ENCODE results near the gene EXOC4.

The EXOC4 gene

DNA sequence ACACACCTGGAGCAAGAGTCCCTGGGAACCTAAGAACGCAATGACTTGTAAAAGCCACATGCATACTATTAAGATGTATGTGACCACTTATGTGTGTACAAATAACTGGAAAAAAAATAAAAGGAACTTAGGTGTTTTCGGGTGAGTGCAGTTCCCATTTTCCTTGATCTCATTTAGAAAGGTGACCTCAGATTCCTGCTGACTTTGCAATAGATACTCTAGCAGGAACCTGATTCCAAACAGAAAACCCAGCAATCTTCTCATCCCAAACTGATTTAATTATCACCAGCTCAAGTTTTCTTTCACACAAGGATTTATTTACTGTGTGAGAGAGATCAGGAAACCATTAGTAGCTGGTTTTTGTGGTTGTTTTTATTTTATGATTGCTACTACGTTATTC lies 817.8 kb downstream of the EXOC4 start:
- H3K23ac ChIP-seq (ENCODE audit: low read depth, low read length, poor library complexity), result no peak overlapping the region
- no peaks in the 10 kb centered on the region for H3K79me1 ChIP-seq (ENCODE audit: low read depth, low read length)
- peaks cover 0 to 1% of the 10 kb centered on the region in 2 donors for H3K9me3 ChIP-seq (replicated peaks in 1 of 2; ENCODE audit: control insufficient read depth in 2 of 2, insufficient read depth in 1 of 2, low read depth in 1 of 2, low read length in 2 of 2)
- no peak overlapping the region for H3K18ac ChIP-seq (ENCODE audit: low read length)
- no peak overlapping the region for H4K8ac ChIP-seq (ENCODE audit: low read depth, low read length)
- H3K4me1 ChIP-seq (ENCODE audit: control insufficient read depth in 2 of 2, insufficient read depth in 1 of 2, low read depth in 1 of 2, low read length in 2 of 2), result no peaks in the 10 kb centered on the region
- no peak overlapping the region for H2BK15ac ChIP-seq (ENCODE audit: low read length)
- H3K4ac ChIP-seq (ENCODE audit: low read length), result no peak overlapping the region
- no peak overlapping the region for H3K9ac ChIP-seq (ENCODE audit: low read depth, low read length, poor library complexity)
- H3K4me3 ChIP-seq (ENCODE audit: low read length in 2 of 2), result no peak overlapping the region
- no peaks in the 10 kb centered on the region for H3K27me3 ChIP-seq (ENCODE audit: control insufficient read depth in 3 of 3, insufficient read depth in 3 of 3, low read depth in 1 of 3, low read length in 3 of 3)
- H2BK5ac ChIP-seq (ENCODE audit: low read length), result no peak overlapping the region
- no peak overlapping the region for H3K14ac ChIP-seq (ENCODE audit: low read length)
- H3K36me3 ChIP-seq (replicated peaks in 1 of 2; ENCODE audit: control insufficient read depth in 2 of 2, insufficient read depth in 2 of 2, low read length in 2 of 2), result no peaks in the 10 kb centered on the region
- no peak overlapping the region for H2BK120ac ChIP-seq (ENCODE audit: low read depth, low read length)
- no peak overlapping the region for H3K4me2 ChIP-seq (ENCODE audit: insufficient read depth, low read length, poor library complexity, severe bottlenecking)
- no peak overlapping the region for H4K91ac ChIP-seq (ENCODE audit: low read depth, low read length, poor library complexity)
- DNase-seq (ENCODE audit: low spot score), result no peak
- no CpG with 5 or more reads among the region's 3 CpGs for WGBS, 2 donors (ENCODE audit: extremely low coverage in 2 of 2, insufficient read length in 2 of 2, insufficient replicate concordance in 1 of 2)
- no peak overlapping the region for H2BK12ac ChIP-seq (ENCODE audit: low read length)
- no peak overlapping the region for H3K27ac ChIP-seq (replicated peaks; ENCODE audit: low read length)
- no peak overlapping the region for H2AK5ac ChIP-seq (ENCODE audit: low read depth, low read length)
- no peak overlapping the region for H2AFZ ChIP-seq (ENCODE audit: low read length)

DNA sequence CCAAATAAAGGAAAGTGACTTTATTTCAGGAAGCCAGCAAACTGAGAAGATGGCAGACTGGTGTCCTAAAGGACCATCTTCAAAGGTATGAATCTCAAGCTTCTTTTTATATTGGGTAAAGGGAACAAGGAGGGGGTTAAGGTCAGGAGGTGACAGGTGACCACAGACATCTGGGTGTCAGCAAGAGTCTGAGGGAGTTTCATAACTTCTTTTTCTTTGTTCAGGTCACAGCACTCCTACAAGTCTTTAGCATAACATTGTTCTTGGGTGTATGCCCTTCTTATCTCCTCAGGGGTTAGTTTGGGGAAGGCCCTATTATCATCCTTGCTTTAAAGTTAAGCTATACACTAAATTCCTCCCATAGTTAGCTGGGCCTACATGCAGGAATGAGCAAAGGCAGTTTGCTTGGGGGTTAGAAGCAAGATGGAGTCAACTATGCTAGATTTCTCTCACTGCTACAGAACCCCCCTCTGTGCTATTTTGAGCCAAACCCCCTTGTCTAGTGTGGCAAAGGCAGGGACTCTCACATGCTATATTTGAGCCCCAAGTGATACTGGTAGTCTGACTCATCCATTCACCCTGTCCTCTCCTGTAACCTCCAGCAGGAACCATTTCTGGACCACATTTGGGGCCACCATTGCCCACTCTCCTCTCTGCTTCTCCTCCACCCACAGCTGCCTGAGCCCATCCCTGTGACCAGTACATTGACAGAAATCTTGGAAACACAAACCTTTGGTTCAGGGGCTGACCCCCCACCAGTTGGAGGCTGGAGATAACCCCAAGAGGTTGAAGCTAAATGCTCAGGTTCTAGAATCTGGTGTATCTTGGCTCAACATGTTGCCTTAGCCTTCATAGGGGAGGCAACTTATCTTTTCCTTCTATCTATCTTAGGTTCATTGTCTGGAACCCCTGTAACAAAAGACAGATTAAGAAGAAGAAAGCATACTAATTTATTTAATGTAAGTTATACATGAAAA lies 818.8 kb downstream of the EXOC4 start:
- no peak for DNase-seq (ENCODE audit: low spot score)
- H3K36me3 ChIP-seq (replicated peaks in 1 of 2; ENCODE audit: control insufficient read depth in 2 of 2, insufficient read depth in 2 of 2, low read length in 2 of 2), result no peaks in the 10 kb centered on the region
- no peak overlapping the region for H2BK5ac ChIP-seq (ENCODE audit: low read length)
- no peak overlapping the region for H2BK12ac ChIP-seq (ENCODE audit: low read length)
- no peak overlapping the region for H3K14ac ChIP-seq (ENCODE audit: low read length)
- H3K27ac ChIP-seq (replicated peaks; ENCODE audit: low read length), result no peak overlapping the region
- no peak overlapping the region for H2AK5ac ChIP-seq (ENCODE audit: low read depth, low read length)
- no peaks in the 10 kb centered on the region for H3K27me3 ChIP-seq (ENCODE audit: control insufficient read depth in 3 of 3, insufficient read depth in 3 of 3, low read depth in 1 of 3, low read length in 3 of 3)
- H4K8ac ChIP-seq (ENCODE audit: low read depth, low read length), result no peak overlapping the region
- H3K4me1 ChIP-seq (ENCODE audit: control insufficient read depth in 2 of 2, insufficient read depth in 1 of 2, low read depth in 1 of 2, low read length in 2 of 2), result no peaks in the 10 kb centered on the region
- H2AFZ ChIP-seq (ENCODE audit: low read length), result no peak overlapping the region
- no peaks in the 10 kb centered on the region for H3K79me1 ChIP-seq (ENCODE audit: low read depth, low read length)
- H3K4ac ChIP-seq (ENCODE audit: low read length), result no peak overlapping the region
- no peak overlapping the region for H3K4me2 ChIP-seq (ENCODE audit: insufficient read depth, low read length, poor library complexity, severe bottlenecking)
- no peak overlapping the region for H3K4me3 ChIP-seq (ENCODE audit: low read length in 2 of 2)
- no peak overlapping the region for H2BK120ac ChIP-seq (ENCODE audit: low read depth, low read length)
- H3K9me3 ChIP-seq (replicated peaks in 1 of 2; ENCODE audit: control insufficient read depth in 2 of 2, insufficient read depth in 1 of 2, low read depth in 1 of 2, low read length in 2 of 2), result peaks cover 0 to 4% of the 10 kb centered on the region in 2 donors
- no peak overlapping the region for H2BK15ac ChIP-seq (ENCODE audit: low read length)
- no peak overlapping the region for H3K23ac ChIP-seq (ENCODE audit: low read depth, low read length, poor library complexity)
- H4K91ac ChIP-seq (ENCODE audit: low read depth, low read length, poor library complexity), result no peak overlapping the region
- no peak overlapping the region for H3K9ac ChIP-seq (ENCODE audit: low read depth, low read length, poor library complexity)
- H3K18ac ChIP-seq (ENCODE audit: low read length), result no peak overlapping the region

DNA sequence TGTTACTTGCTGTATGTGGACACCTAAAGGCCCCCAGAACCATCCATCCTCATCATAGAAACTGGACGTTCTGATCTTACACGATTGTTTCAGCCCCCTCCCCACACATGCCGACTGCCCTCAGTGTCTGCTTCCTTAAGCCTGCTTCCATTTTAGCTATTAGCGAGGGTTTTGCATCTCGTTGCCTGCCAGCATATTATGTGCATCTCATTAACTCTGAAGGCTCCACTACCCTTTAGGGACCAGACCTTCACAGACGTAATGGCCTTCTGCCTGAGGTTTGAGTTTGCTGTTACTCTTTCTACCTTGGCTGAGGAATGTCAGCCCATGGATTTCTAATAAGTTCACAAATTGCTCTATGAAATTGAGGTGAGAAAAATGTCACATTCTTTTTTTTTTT lies 820.4 kb downstream of the EXOC4 start:
- Histone ChIP-seq H3K4ac (ENCODE audit: low read length) (no peak overlapping the region), H3K9ac (ENCODE audit: low read depth, low read length, poor library complexity) (no peak overlapping the region), H4K91ac (ENCODE audit: low read depth, low read length, poor library complexity) (no peak overlapping the region), H2AFZ (ENCODE audit: low read length) (no peak overlapping the region), H3K79me1 (ENCODE audit: low read depth, low read length) (no peaks in the 10 kb centered on the region), H3K9me3 (replicated peaks in 1 of 2; ENCODE audit: control insufficient read depth in 2 of 2, insufficient read depth in 1 of 2, low read depth in 1 of 2, low read length in 2 of 2) (peaks cover 4 to 6% of the 10 kb centered on the region in 2 donors), H2AK5ac (ENCODE audit: low read depth, low read length) (no peak overlapping the region), H2BK15ac (ENCODE audit: low read length) (no peak overlapping the region), H3K4me2 (ENCODE audit: insufficient read depth, low read length, poor library complexity, severe bottlenecking) (no peak overlapping the region), H3K36me3 (replicated peaks in 1 of 2; ENCODE audit: control insufficient read depth in 2 of 2, insufficient read depth in 2 of 2, low read length in 2 of 2) (no peaks in the 10 kb centered on the region), H2BK5ac (ENCODE audit: low read length) (no peak overlapping the region), H2BK120ac (ENCODE audit: low read depth, low read length) (no peak overlapping the region), H3K27ac (replicated peaks; ENCODE audit: low read length) (no peak overlapping the region), H3K23ac (ENCODE audit: low read depth, low read length, poor library complexity) (no peak overlapping the region), H2BK12ac (ENCODE audit: low read length) (no peak overlapping the region), H4K8ac (ENCODE audit: low read depth, low read length) (no peak overlapping the region), H3K18ac (ENCODE audit: low read length) (no peak overlapping the region), H3K27me3 (ENCODE audit: control insufficient read depth in 3 of 3, insufficient read depth in 3 of 3, low read depth in 1 of 3, low read length in 3 of 3) (no peaks in the 10 kb centered on the region), H3K4me1 (ENCODE audit: control insufficient read depth in 2 of 2, insufficient read depth in 1 of 2, low read depth in 1 of 2, low read length in 2 of 2) (peaks cover 0 to 10% of the 10 kb centered on the region in 2 donors), H3K4me3 (ENCODE audit: low read length in 2 of 2) (no peak overlapping the region), H3K14ac (ENCODE audit: low read length) (no peak overlapping the region)
- no CpG with 5 or more reads among the region's 6 CpGs for WGBS, 2 donors (ENCODE audit: extremely low coverage in 2 of 2, insufficient read length in 2 of 2, insufficient replicate concordance in 1 of 2)
- DNase-seq (ENCODE audit: low spot score), result no peak

DNA sequence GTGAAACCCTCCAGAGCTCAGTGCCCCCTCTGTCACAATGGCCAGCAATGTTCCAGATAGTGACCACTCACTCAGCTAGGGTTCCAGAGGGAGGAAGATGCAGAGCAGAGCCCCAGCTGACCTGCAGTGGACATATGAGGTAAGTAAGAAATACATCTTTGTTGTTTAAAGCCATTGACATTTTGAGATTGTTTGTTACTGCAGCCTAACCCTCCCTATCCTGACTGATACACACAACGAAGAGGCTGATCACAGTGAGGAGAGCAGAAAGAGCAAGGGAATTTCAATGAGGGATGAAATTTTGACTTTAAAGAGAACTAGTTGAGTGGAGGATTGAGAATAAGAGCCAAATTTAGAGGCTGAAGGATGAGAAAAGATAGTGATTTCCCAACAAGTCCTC lies 822.9 kb downstream of the EXOC4 start:
- Histone ChIP-seq H2AK5ac (ENCODE audit: low read depth, low read length) (no peak overlapping the region), H3K4me2 (ENCODE audit: insufficient read depth, low read length, poor library complexity, severe bottlenecking) (no peak overlapping the region), H3K9me3 (replicated peaks in 1 of 2; ENCODE audit: control insufficient read depth in 2 of 2, insufficient read depth in 1 of 2, low read depth in 1 of 2, low read length in 2 of 2) (peaks cover 4 to 6% of the 10 kb centered on the region in 2 donors), H2AFZ (ENCODE audit: low read length) (no peak overlapping the region), H4K91ac (ENCODE audit: low read depth, low read length, poor library complexity) (no peak overlapping the region), H3K4me1 (ENCODE audit: control insufficient read depth in 2 of 2, insufficient read depth in 1 of 2, low read depth in 1 of 2, low read length in 2 of 2) (peaks cover 0 to 10% of the 10 kb centered on the region in 2 donors), H3K79me1 (ENCODE audit: low read depth, low read length) (no peaks in the 10 kb centered on the region), H3K36me3 (replicated peaks in 1 of 2; ENCODE audit: control insufficient read depth in 2 of 2, insufficient read depth in 2 of 2, low read length in 2 of 2) (no peaks in the 10 kb centered on the region), H2BK12ac (ENCODE audit: low read length) (no peak overlapping the region), H2BK15ac (ENCODE audit: low read length) (no peak overlapping the region), H3K4ac (ENCODE audit: low read length) (no peak overlapping the region), H4K8ac (ENCODE audit: low read depth, low read length) (no peak overlapping the region), H3K23ac (ENCODE audit: low read depth, low read length, poor library complexity) (no peak overlapping the region), H3K4me3 (ENCODE audit: low read length in 2 of 2) (peak overlapping the region in 1 of 2 donors; percentile 56), H3K14ac (ENCODE audit: low read length) (no peak overlapping the region), H3K27me3 (ENCODE audit: control insufficient read depth in 3 of 3, insufficient read depth in 3 of 3, low read depth in 1 of 3, low read length in 3 of 3) (no peaks in the 10 kb centered on the region), H3K9ac (ENCODE audit: low read depth, low read length, poor library complexity) (no peak overlapping the region), H2BK120ac (ENCODE audit: low read depth, low read length) (no peak overlapping the region), H3K18ac (ENCODE audit: low read length) (no peak overlapping the region), H2BK5ac (ENCODE audit: low read length) (no peak overlapping the region), H3K27ac (replicated peaks; ENCODE audit: low read length) (no peak overlapping the region)
- WGBS, 2 donors (ENCODE audit: extremely low coverage in 2 of 2, insufficient read length in 2 of 2, insufficient replicate concordance in 1 of 2), result no CpG with 5 or more reads among the region's 1 CpG
- DNase-seq (ENCODE audit: low spot score), result no peak
